Activated CD4-positive, alpha-beta T cell treated with anti-CD3 and anti-CD28 coated beads, Interleukin-2, amount 50 U/mL, for 16 hours (primary cell): ENCODE results near the gene KRT5.

Experiments
- DNase-seq: peaks from one replicate; pipeline ENCODE4 v3.0.0-alpha.2; 2020

Gene KRT5

DNA sequence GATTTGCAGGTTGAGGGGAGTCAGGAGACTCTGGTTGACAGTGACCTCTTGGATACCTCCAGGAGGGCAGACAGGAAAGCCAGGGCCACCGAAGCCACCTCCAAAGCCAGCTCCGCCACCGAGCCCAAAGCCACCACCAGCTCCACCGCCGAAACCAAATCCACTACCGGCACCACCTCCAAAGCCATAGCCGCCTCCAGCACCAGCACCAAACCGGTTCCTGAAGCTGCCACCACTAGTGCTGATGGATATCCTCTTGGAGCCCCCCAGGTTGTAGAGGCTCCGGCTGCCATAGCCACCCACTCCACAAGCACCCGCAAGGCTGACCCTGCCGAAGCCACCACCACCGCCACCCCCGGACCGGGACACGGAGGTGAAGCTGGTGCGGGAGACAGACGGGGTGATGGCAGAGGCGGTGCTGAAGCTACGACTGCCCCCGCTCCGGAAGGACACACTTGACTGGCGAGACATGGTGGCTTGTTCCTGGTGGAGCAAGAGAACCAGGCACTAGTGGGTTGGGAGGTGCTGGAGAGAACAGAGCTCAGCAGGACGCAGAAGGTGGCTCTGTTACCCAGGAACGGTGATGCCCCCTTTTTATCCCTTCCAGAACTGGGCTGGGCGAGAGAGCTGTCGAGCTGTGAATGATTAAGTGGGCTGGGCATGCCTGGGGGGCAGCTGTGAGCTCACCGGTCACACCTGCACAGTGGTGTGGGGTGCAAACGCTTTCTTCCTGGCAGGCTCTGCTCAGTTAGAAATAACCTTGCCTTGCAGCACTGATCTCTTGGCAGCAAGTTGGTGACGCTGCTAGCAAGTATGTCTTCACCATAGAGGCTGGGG lies at the start of gene KRT5:
KRT5 (minus strand) TSS at position 569 of the 837 bp plus-strand sequence; CDS start at position 471, 98 bp downstream.
- DNase-seq, result no peak

DNA sequence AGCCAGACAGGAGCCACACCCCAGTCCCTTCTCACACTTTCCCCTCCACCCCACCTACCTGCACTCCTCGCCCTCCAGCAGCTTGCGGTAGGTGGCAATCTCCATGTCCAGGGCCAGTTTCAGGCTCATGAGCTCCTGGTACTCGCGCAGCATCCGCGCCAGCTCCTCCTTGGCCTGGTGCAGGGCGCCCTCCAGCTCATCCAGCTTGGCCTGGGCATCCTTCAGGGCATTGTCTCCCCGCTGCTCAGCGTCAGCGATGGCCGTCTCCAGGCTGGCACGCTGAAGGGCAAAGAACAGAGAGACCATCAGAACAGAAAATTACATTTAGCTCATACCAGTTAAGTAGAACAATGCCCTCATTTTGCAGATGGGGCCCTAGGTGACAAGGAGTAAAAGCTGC lies 47.9 kb upstream of the KRT5 start:
- DNase-seq, result no peak

DNA sequence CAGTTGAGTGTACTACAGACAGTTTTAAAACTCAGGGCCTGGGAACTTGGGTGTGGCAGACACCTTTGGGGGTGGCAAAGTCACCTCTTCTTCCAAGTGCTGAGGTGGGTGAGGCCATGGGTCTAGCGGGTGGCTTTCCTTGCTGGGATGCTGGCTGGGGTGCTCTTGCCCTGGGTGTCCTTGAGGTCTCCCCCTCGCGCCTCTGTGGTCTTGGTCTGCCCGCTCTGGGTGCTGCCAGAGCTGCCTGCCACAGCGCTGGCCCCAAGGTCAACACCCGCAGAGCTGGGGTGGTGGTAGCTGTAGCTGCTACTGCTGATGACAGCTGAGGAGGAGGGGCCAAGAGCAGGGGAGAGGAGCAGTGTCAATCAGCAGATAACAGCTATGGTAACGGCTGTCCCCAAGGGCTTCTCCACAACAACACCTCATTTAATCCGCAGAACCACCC lies 46.7 kb upstream of the KRT5 start:
- no peak for DNase-seq

DNA sequence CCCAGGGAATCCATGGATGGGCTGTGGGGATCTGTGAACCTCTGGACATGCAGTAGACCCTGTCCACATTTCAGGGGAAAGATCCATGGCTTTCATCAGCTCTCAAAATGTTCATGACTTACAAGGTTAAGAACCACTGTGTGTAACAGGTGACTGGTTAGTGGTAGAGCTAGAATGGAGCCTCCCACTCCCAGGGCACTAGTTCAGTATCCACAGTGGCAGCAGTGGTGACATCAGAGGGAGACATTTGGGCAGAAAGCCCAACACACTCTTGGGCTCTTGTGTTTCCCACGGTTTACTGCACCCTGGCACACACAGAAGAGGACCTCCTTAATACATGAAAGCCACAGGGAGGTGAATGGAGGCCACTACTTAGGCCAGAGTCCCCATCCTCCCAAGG lies 44.4 kb upstream of the KRT5 start:
- no peak for DNase-seq

DNA sequence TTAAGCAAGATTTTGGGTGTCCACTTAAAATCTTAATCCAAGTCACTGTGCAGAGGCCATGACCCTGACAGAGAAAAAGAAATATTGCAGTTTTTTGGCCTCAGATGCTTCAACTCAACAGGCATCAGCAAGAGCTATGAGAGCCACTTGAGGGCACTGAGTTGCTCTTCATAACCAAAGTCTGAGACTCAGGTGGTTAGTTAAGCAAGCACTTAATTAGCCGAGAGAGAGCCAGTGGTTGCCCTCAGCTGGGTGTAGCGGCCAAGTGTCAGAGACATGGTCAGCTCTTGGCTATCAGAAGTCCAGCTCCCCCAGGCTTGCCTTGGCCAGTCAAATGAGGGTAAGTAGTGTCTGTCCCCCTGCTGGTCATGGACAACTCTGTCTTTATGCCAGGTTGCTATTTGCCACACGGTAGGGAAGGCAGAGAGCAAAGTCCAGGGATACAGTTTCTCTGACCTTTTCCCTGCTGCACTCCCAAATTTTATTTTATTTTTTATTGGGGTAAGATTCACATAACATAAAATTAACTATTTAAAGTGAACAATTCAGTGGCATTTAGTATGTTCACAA lies 41.8 kb upstream of the KRT5 start:
- no peak for DNase-seq

DNA sequence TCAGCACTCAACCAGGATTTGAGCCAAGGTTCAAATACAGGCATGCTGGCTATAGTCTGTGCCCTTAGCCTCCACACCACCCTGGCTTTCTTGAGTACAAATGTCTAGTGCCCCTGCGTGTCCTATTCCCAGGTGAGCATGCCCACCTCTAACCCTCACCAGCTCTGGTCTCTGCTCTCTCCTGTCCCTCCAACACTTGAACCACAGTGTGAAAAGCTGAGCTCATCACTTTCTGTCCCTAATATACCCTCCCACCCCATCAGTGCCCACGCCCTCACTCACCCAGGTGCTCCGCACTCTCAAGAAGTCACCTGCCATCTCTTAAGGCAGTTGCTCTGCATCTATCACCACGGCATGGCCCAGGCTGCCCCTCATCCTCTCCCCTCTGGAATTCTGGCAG lies 39.8 kb upstream of the KRT5 start:
- no peak for DNase-seq

DNA sequence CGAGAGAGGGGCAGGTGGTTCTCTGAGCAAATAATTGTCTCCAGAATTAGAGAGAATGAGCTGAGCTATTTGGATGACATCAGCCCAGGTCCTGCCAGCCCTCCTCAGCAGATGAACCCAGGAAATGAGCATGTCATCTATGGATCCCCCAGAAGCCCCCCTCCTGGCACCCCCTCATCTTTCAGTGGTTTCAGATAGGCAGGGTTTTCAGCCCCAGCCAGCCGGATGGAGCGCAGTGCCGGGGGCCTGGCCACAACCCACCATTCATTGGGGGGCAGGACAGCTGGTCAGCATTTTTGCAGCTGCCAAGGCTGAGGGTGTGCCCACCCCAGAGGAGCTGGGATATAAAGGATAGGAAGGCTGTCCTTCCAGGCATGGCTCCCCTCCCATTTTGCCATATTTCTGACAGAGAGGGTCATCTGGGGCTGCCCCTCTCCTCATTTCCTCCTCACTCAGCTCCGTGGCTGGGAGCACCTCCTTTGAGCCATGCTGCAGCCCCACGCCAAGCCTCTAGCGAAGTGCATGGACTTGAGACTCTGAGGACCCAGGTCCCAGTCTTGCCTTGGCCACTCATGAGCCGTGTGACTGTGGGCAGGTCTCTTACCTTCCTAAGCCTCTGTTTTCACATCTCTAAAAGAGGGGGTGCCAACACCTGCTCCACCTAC lies 38.7 kb upstream of the KRT5 start:
- DNase-seq, result no peak

DNA sequence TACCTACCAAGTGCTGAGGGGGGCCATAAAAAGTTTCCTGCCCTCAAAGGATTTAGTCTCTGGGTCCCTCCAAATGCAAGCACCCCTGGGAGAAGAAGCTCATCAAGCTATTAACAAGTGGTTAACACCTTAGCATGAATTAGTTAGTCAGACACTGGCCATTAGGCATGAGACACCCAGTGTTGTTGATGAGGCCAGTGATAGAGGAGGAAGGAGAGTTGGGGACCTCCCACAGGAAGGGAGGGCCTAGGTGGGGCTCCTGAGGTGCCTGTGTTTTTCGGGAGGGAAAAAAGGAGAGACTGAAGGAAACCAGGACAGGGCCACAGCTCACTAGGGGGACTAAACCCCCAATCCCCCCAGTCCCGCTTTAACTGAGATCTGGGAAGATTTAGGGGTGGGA lies 37.3 kb upstream of the KRT5 start:
- no peak for DNase-seq

DNA sequence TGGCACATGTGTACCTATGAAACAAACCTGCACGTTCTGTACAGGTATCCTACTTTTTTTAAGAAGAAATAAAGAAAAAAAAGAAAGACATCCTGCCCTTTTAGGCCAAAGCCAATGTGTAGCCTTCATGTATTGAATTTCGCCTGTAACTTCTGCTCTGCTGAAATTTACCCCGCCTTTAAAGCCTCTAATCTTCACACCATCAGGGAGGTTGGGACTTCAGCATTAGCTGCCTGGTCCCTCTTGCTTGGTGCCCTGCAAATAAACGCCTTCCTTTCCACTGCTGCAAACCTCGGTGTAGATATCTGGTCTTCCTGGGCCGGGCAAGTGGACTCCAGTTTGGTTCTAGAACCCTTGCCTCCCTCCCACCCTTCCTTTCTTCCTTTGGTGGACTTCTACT lies 35.4 kb upstream of the KRT5 start:
- DNase-seq, result no peak

DNA sequence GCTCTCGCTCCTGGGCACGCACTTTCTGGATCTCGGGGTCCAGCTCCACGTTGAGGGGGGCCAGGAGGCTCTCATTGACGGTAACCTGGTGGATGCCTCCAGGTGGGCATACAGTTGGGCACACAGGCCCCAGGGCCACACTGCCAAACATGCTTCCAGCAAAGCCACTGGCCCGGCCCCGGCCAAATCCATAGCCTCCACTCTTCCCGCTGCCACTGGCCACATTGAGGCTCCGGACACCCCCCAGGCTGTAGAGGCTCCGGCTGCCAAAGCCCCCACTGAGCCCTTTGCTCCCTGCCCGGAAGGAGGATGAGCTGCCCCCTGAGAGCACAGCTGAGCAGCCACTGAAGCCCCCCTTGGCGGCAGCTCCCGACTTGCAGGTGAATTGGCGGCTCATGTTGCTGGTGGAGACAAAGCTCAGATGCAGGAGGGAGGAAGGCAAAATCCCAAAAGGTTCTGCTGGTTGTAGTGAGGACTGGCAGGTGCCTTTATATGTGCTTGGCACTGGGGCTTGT lies 32.5 kb upstream of the KRT5 start, which contains the start of gene KRT71:
KRT71 (minus strand) TSS at position 465 of the 515 bp plus-strand sequence; CDS start at position 397, 68 bp downstream.
- no peak for DNase-seq

DNA sequence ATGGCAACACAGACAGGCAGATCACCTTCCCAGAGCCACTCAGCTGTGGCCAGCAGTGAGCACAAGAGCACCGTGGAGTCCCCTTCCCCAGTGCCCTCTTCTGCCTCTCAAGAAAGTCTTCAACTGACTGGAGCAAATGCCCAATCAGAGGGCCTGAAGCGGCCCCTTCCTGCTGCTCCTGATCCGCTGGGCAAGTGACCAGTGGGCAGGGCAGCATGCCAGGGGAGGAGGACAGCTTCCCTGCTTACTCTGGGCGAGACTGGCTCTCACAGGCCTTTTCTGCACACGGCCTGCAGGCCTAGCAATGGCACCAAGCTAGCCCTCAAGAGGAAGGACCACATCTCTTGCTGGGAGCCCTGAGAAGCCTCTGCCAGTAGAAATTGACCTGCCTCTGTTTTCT lies 31.9 kb upstream of the KRT5 start:
- no peak for DNase-seq

DNA sequence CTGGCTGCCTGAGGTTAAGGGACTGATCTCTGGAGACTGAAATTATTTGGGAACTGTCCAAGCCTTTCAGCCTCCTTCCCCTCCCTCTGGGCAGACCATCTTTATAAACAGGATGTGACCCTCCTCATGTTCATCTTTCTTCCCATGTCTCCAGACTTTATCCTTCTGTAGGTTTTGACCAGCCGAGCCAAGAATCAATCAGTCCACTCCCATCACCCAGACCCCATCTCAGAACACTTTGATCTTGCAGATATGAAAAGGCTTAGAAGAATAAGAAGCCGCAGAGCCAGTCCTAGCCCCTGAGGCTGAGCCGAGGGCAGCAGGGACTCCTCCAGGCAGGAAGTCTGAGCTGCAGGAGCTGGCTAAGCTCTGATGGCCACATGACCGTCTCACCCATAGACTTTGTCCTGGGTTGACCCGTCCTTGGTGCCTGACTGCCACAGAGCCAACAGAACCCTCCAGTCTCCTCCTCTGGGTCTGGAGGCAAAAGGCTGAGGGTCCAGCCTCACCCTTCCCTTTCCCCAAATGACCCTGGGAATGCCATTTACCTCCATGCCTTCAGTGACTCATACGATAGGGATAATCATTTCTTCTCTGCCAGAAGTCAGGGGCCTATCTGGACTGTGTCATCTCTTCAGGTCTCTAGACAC lies 31.1 kb upstream of the KRT5 start:
- no peak for DNase-seq

DNA sequence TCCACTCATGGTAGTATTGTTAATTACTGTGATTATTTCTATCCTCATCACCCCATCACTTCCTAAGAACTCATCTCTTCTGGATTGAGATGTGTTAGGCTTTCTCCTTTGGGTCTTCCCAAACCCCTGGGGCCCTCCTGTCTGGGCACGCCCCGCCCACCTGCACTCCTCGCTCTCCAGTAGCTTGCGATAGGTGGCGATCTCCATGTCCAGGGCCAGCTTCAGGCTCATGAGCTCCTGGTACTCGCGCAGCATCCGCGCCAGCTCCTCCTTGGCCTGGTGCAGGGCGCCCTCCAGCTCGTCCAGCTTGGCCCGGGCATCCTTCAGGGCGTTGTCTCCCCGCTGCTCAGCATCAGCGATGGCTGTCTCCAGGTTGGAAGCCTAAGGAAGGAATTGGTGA lies 25.9 kb upstream of the KRT5 start:
- no peak for DNase-seq

DNA sequence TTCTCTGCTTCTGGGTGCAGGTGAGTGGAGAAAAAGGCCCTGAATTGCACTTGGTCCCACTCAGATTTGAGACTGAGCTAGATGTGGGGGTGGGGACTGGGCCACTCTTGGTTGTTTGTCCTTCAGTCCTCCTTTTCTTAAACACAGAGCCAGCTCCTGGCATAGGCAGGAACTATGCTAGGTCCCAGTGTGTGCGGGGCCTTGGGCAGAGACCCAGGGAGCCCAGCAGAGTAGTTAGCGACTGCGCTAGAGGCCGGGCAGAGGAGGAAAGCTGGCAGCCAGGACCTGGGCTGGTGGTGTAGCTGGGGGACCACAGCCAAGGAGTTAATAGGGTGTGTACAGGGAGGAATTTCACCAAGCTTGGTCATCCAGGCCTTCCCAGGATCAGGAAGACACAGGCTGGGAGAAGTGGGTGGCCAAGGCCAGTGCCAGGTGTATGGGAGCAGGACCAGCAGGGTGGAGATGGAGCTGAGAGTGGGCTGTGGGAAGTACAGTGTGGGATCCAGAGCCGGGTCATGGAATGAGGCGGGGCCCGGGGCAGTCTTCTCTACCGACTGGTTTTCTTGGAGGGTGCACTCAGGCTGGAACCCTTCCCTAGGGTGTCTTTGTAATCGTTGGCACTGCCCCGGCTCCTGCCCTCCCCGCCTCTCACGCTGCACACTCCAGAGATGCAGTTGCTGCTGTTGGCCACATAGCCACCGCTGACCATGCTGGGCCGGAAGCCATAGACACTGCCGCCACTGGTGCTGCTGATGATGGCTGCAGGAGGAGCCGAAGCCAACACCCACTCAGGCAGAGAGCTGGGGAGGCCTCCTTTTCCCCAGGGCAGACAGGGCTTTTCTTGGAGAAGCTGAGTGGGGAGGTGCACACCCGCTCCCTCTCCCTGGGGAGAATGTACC lies 24.0 kb upstream of the KRT5 start:
- DNase-seq, result no peak

DNA sequence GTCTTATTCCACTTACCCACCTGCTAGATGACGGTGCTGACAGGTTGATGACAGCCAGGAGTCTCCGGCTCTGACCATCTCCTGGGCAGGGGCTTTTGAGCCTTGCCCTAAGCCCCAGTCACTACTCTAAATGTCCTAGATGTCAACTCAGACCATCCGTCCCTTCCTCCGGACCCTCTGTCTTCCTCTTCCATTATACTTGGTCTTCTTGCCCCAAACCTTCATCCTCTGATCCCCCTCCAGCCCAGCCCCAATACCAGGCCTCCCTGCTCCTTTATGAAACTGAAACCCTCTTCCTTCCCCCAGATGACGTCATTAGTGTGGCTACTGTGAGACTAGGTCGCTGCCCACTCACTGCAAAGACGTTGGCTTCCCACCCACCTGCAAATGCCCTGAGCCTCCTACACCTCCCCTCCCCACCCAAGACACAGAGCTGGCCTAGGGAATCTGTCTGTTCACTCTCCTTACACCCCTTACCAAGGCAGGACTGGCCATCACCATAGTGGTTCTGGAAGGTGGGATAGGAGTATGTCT lies 22.7 kb upstream of the KRT5 start:
- DNase-seq, result no peak

DNA sequence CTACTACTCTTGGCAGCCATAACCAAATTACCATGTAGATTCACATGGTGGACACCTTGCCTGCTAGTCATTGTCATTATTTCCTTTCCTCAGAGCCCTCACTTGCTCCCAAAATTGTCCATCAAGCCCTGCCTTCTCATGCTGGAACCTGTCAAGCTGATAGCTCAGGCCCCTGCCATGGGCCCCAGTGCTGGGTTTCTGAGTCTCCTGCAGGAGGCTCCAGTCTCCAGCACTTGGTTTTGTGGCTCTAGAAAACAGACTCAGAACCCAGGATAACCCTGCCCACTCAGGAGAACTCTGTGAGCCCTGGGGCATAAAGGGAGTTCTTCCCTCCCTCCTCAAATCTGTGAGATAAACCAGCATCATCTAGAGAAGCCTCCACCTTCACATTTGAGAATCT lies 22.0 kb upstream of the KRT5 start:
- DNase-seq, result no peak

DNA sequence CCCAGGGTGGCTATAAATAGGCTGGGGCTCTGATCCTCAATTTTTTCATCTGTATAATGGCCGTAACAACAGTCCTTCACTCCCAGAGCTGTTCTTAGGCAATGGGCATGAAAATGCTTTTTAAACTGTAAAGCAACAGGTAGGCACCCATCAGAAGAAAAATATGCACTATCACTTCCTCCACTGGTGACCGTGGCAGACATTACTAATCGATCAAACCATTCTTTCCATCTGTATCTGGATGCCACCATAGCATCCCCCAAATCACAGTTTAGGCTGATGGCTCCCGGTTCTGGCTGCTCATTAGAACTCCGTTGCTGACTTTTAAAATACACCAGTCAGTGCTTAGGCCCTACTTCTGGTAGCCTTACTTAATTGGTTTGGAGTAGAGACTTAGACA lies 21.5 kb upstream of the KRT5 start:
- DNase-seq, result no peak

DNA sequence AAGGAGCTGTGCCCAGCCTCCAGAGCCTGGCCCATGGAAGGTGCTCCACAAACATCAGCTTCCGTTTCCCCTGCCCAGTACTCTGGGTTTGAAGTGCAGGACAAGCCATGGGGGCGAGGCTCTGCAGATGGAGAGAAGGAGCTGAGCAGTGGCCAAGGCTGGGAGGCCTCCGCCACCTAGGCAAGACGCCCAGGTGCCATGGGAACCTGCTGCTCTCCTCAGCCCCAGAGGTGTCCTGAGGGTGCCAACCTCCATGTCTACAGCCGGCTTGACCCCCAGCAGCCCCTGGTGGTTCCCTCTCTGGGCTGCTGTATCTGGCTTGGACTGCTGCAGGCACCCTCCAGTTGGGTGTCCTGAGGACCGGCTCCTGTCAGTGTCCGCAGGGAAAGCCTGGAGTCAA lies 20.3 kb upstream of the KRT5 start:
- DNase-seq, result no peak

DNA sequence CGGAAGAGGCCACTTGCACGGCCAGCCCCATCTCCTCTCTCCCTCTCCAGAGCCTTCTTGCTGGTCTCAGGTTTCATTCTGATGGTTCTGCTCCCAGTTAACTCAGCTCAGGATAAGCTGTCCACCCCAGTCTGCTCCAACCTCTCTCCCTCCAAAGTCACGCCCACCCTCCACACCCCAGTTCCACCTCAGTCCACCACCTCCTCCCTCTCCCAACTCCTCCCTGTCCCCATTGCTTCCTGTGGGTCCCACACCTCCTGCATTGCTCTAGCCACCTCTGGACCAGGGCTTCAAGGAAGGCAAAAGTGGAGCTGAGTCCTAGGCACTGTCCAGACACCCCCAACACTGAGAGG lies 19.6 kb upstream of the KRT5 start:
- DNase-seq, result no peak

DNA sequence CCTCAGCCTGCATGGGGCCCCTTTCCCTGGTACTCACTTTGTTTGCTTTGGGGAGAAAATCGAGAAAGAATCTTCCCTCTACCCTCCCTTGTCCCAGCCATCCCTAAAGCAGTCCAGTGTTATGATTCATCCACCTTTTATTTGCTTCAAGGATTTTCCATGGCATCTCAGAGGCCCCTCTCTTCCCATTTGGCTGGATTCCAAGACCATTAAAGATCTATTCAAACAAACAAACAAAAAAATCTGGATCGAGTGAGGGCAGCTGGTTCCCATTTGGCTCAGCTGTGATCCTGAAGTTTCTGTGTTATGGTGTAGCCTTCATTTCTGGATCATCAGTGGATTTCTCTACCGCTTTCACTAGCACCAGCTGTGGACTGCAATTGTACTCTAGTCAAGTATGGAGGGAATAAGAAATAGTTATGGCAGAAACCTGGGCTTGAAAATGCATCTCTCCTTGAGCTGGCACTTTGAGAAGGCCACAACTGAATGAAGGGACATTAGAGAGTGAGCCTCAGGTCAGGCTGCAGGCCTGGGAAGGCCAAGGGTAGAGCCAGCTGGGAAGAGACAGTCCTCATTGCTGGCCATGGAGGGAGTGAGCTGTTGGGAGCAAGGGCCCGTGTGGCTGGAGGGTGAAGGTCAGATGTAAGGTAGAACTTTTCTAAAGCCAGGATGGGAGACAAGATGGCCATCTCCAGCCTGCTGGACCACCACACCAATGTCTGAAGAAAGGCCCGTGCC lies 19.1 kb upstream of the KRT5 start:
- no peak for DNase-seq

DNA sequence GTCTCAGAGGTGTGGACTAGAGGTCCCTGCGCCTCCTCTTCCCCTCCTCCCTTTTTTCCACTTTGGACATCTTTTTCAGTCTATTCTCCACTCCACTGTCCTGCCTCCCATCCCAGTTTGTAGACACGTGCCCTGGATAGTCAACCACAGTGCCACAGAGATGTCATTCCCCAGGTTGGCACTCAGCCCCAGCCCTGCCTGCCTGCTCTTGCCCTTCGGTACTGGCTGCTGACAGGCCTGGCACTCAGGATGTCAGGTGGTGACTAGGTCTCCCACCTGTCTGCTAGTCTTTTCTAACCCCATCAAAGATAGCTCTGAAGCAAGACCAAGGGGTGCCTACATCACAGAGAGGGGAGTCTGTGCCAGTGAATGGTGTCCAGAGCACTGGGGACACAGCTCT lies 16.9 kb upstream of the KRT5 start:
- DNase-seq, result no peak
